ENCODE data around the gene IFNA1. TPM values are rescaled to one million over a fixed set of nuclear protein-coding genes. Genes with fewer than 3 reads are reported as not detected.

The IFNA1 gene
- total RNA-seq, 1 experiment from 2014 or later = not detected

DNA sequence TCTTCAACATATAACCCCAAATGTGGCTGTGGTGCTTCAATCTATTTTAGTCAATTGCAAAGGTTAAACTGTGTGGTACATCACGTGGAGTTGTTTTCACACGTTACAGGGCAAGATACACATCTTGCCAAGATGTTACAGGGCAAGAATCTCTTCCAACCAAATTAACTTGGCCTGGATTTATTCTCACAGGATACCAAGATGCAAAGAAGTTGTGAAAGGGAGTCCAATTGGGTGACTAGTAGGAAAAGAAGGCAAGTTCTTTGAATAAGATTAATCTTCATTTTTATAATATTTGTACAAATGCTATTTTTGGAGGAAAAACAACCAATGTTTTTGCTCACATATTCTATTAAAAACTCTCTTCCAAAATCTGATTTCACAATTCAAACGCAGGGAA is 36.1 kb upstream of the IFNA1 start:
- Histone ChIP-seq H3K9ac (ENCODE audit: extremely low read depth, insufficient read length, low read length) (no peak overlapping the region), H3K23me2 (ENCODE audit: insufficient read length, low read depth, low read length, poor library complexity, severe bottlenecking) (no peaks in the 10 kb centered on the region), H3K79me1 (ENCODE audit: insufficient read depth, low read depth, low read length, poor library complexity, severe bottlenecking) (no peaks in the 10 kb centered on the region), H3K27ac (ENCODE audit: insufficient read length, low read depth, low read length) (no peak overlapping the region), H4K8ac (replicated peaks; ENCODE audit: insufficient read length, low read depth, low read length) (no peak overlapping the region), H3K4ac (ENCODE audit: low read depth, low read length) (no peak overlapping the region), H2AFZ (ENCODE audit: low read length) (no peak overlapping the region), H3K18ac (ENCODE audit: insufficient read length, low read depth, low read length) (no peak overlapping the region), H3K79me2 (ENCODE audit: insufficient read depth, low read length) (no peaks in the 10 kb centered on the region), H2AK5ac (ENCODE audit: insufficient read length, low read length) (no peak overlapping the region), H3K27me3 (ENCODE audit: insufficient read depth, low read length) (peaks cover 6% of the 10 kb centered on the region; the same call in 1 of the 2 replicates), H2BK5ac (ENCODE audit: insufficient read length, low read length) (no peak overlapping the region), H3K23ac (ENCODE audit: insufficient read length, low read depth, low read length) (no peak overlapping the region), H3K4me1 (ENCODE audit: insufficient read depth, low read length) (no peaks in the 10 kb centered on the region), H4K91ac (ENCODE audit: insufficient read length, low read depth, low read length) (no peak overlapping the region), H2BK20ac (ENCODE audit: low read depth, low read length, poor library complexity, severe bottlenecking) (no peak overlapping the region), H3T11ph (ENCODE audit: low read length) (no peak overlapping the region), H3K56ac (ENCODE audit: insufficient read length, low read depth, low read length) (no peak overlapping the region), H2BK12ac (ENCODE audit: insufficient read length, low read depth, low read length) (no peak overlapping the region), H3K4me2 (ENCODE audit: insufficient read depth, insufficient read length, low read length) (no peak overlapping the region), H3K14ac (ENCODE audit: insufficient read depth, low read length) (no peak overlapping the region), H2BK120ac (ENCODE audit: low read depth, low read length, poor library complexity, severe bottlenecking) (no peak overlapping the region), H3K9me3 (ENCODE audit: control insufficient read depth, low read depth, low read length) (no peaks in the 10 kb centered on the region), H4K5ac (ENCODE audit: insufficient read length, low read depth, low read length) (no peak overlapping the region), H4K20me1 (ENCODE audit: control insufficient read depth, insufficient read depth, insufficient read length) (no peaks in the 10 kb centered on the region), H2BK15ac (ENCODE audit: low read depth, low read length) (no peak overlapping the region)
- WGBS (ENCODE audit: extremely low coverage, insufficient read length, low lambda C conversion rate) = no CpG with 5 or more reads among the region's 3 CpGs
- Mint-ChIP-seq H3K9me3 (no peaks in the 10 kb centered on the region), H3K27ac (no peak overlapping the region), H3K27me3 (ENCODE audit: low read depth) (peaks cover 59% of the 10 kb centered on the region), H3K4me3 (no peak overlapping the region), H3K4me1 (peaks cover 5 to 6% of the 10 kb centered on the region in 2 experiments), H3K36me3 (ENCODE audit: insufficient read depth in 1 of 3, low read depth in 3 of 3) (no peaks in the 10 kb centered on the region)
- TF ChIP-seq, protein P1, sequence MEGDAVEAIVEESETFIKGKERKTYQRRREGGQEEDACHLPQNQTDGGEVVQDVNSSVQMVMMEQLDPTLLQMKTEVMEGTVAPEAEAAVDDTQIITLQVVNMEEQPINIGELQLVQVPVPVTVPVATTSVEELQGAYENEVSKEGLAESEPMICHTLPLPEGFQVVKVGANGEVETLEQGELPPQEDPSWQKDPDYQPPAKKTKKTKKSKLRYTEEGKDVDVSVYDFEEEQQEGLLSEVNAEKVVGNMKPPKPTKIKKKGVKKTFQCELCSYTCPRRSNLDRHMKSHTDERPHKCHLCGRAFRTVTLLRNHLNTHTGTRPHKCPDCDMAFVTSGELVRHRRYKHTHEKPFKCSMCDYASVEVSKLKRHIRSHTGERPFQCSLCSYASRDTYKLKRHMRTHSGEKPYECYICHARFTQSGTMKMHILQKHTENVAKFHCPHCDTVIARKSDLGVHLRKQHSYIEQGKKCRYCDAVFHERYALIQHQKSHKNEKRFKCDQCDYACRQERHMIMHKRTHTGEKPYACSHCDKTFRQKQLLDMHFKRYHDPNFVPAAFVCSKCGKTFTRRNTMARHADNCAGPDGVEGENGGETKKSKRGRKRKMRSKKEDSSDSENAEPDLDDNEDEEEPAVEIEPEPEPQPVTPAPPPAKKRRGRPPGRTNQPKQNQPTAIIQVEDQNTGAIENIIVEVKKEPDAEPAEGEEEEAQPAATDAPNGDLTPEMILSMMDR (conservative IDR thresholded peaks at IDR 0.05) = no peak
- DNase-seq = no peak
